Measurements from ENCODE around the gene TDRD9. TPM values are rescaled to one million over a fixed set of nuclear protein-coding genes. Genes with fewer than 3 reads are reported as not detected.
"Not testable (repeated sequence)": the region's sequence is repeated elsewhere in the genome, so short reads cannot be mapped to it uniquely, and the experiment has no call there.

TDRD9 gene
- 2.5 TPM for total RNA-seq
- long read RNA-seq, partial matches to known transcripts: 1 of 1 reads
- long read RNA-seq, other reads (novel, unspliced or antisense): 0 of 1 reads

- DNase-seq (ENCODE audit: missing footprints): no peak
- ATAC-seq: no peak
- intact Hi-C loops (cut with DNase I): no loop called here
These were observed at the start of gene TDRD9 for GRCh38 chr14:103928011-103928890. TSS of gene TDRD9 (plus strand) at chr14:103928456. CDS start at chr14:103928510, 54 bp downstream.

GRCh38 chr14:103879118-103879569 lies 49.1 kb upstream of the TDRD9 start:
- no peak for DNase-seq (ENCODE audit: missing footprints)

GRCh38 chr14:103879570-103880347 lies 48.5 kb upstream of the TDRD9 start:
- peak; percentile 71 for ATAC-seq
- intact Hi-C loops (cut with DNase I): loop anchor here (1.0 to 2.0 kb wide), 2 partner anchors 36 to 71 kb away; no protein-coding TSS in a partner anchor

More at GRCh38 chr14:103879118-103879569, 49.1 kb upstream of the TDRD9 start:
- intact Hi-C loops (cut with DNase I): no loop called here
- no peak for ATAC-seq

GRCh38 chr14:103880348-103881267 lies 47.6 kb upstream of the TDRD9 start:
- intact Hi-C loops (cut with DNase I): loop anchor here (1.0 to 2.0 kb wide), 2 partner anchors 37 to 72 kb away; no protein-coding TSS in a partner anchor
- ATAC-seq (peak; percentile 65), DNase-seq (ENCODE audit: missing footprints) (peak; percentile 91)

More at GRCh38 chr14:103879570-103880347, 48.5 kb upstream of the TDRD9 start:
- peak; percentile 58 for DNase-seq (ENCODE audit: missing footprints)

GRCh38 chr14:103881268-103882201 lies 46.7 kb upstream of the TDRD9 start:
- intact Hi-C loops (cut with DNase I): loop anchor here (2.0 kb wide), 1 partner anchor 73 kb away; no protein-coding TSS in a partner anchor
- ATAC-seq (peak; percentile 73), DNase-seq (ENCODE audit: missing footprints) (peak; percentile 72)

GRCh38 chr14:103882503-103883262 lies 45.6 kb upstream of the TDRD9 start:
- intact Hi-C loops (cut with DNase I): no loop called here
- ATAC-seq (no peak), DNase-seq (ENCODE audit: missing footprints) (peak; percentile 68)

- DNase-seq (ENCODE audit: missing footprints) (no peak), ATAC-seq (no peak)
- intact Hi-C loops (cut with DNase I): no loop called here
These were observed 45.1 kb upstream of the TDRD9 start for GRCh38 chr14:103883263-103883523.

GRCh38 chr14:103884854-103885253 lies 43.4 kb upstream of the TDRD9 start:
- no peak for ATAC-seq
- intact Hi-C loops (cut with DNase I): no loop called here
- DNase-seq (ENCODE audit: missing footprints): peak; percentile 22

GRCh38 chr14:103885509-103885932 lies 42.7 kb upstream of the TDRD9 start:
- DNase-seq (ENCODE audit: missing footprints): no peak
- no peak for ATAC-seq
- intact Hi-C loops (cut with DNase I): no loop called here

- ATAC-seq (no peak), DNase-seq (ENCODE audit: missing footprints) (no peak)
- intact Hi-C loops (cut with DNase I): no loop called here
These were observed 41.7 kb upstream of the TDRD9 start for GRCh38 chr14:103886304-103887169.

- intact Hi-C loops (cut with DNase I): no loop called here
- peak; percentile 20 for DNase-seq (ENCODE audit: missing footprints)
- ATAC-seq: no peak
These were observed 41.1 kb upstream of the TDRD9 start for GRCh38 chr14:103887170-103887501.

GRCh38 chr14:103887557-103888115 lies 40.6 kb upstream of the TDRD9 start:
- intact Hi-C loops (cut with DNase I): no loop called here
- peak; percentile 52 for DNase-seq (ENCODE audit: missing footprints)
- no peak for ATAC-seq

- ATAC-seq; intact Hi-C loops (cut with DNase I); DNase-seq (ENCODE audit: missing footprints): not testable (repeated sequence)
These were observed 39.3 kb upstream of the TDRD9 start for GRCh38 chr14:103889002-103889312.

- intact Hi-C loops (cut with DNase I): no loop called here
- ATAC-seq (no peak), DNase-seq (ENCODE audit: missing footprints) (peak; percentile 64)
These were observed 38.8 kb upstream of the TDRD9 start for GRCh38 chr14:103889313-103890051.

- intact Hi-C loops (cut with DNase I): no loop called here
- ATAC-seq (no peak), DNase-seq (ENCODE audit: missing footprints) (no peak)
These were observed 38.2 kb upstream of the TDRD9 start for GRCh38 chr14:103890052-103890371.
